ENCODE data around the gene PMPCA.

DNA sequence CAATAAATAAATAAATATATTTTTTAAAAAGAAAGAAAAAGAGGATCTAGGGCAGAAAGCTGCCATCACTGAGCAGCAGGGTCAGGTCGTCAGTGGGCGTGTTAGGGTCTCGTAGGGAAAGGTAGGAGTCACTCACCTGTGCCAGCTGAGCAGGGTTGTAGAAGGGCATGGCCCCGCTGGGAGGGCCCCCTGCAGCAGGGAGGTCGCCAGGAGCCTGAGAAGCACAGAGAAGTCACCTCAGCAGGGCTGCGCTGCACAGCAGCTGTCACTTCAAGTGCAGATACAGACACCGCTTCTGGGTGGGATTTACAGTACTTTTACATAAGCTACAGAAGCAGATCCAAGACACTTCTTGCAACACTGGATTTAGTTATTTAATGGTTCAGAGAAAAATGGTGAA is 33.2 kb downstream of the PMPCA start:
- no peak for TF ChIP-seq POLR2A (IDR thresholded peaks at IDR 0.05; ENCODE audit: low read depth)
- TF ChIP-seq, protein P1, sequence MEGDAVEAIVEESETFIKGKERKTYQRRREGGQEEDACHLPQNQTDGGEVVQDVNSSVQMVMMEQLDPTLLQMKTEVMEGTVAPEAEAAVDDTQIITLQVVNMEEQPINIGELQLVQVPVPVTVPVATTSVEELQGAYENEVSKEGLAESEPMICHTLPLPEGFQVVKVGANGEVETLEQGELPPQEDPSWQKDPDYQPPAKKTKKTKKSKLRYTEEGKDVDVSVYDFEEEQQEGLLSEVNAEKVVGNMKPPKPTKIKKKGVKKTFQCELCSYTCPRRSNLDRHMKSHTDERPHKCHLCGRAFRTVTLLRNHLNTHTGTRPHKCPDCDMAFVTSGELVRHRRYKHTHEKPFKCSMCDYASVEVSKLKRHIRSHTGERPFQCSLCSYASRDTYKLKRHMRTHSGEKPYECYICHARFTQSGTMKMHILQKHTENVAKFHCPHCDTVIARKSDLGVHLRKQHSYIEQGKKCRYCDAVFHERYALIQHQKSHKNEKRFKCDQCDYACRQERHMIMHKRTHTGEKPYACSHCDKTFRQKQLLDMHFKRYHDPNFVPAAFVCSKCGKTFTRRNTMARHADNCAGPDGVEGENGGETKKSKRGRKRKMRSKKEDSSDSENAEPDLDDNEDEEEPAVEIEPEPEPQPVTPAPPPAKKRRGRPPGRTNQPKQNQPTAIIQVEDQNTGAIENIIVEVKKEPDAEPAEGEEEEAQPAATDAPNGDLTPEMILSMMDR (IDR thresholded peaks at IDR 0.05) = no peak
- TF ChIP-seq EP300 (IDR thresholded peaks at IDR 0.05) = no peak

All from esophagus muscularis mucosa (tissue), 4 donors.